Aorta (tissue), 5 donors: Measurements from ENCODE around the gene INTS15. TPM values are rescaled to one million over a fixed set of nuclear protein-coding genes. Genes with fewer than 3 reads are reported as not detected.

Source experiments
- ATAC-seq: fragments of 200-7000 bp; cut with Tn5 transposase; one replicate; pipeline ENCODE4 v1.9.1; 2022; ENCODE audit warnings: moderate library complexity; ENCODE audit not compliant: low FRiP score
- DNase-seq, 2 donors: peaks; one replicate each; pipeline ENCODE4 v3.0.0-alpha.2; 2020
- H3K27ac ChIP-seq, 2 donors: one replicate each; pipeline ENCODE4 v1.5.1; 2013; ENCODE audit warnings: low read length in 2 of 2, mild to moderate bottlenecking in 2 of 2, moderate library complexity in 2 of 2, control low read depth in 1 of 2, inconsistent platforms in 1 of 2, low read depth in 1 of 2
- H3K27me3 ChIP-seq, 2 donors: one replicate each; pipeline ENCODE4 v1.6.1; 2013; ENCODE audit warnings: control low read depth in 1 of 2, low read length in 1 of 2, mild to moderate bottlenecking in 1 of 2, moderate library complexity in 1 of 2; ENCODE audit not compliant: insufficient read depth in 2 of 2, control insufficient read depth in 1 of 2
- H3K36me3 ChIP-seq, 2 donors: one replicate each; pipeline ENCODE4 v1.6.1; 2013; ENCODE audit warnings: control low read depth in 1 of 2, low read length in 1 of 2, mild to moderate bottlenecking in 1 of 2; ENCODE audit not compliant: insufficient read depth in 2 of 2, control insufficient read depth in 1 of 2
- H3K4me1 ChIP-seq, 2 donors: one replicate each; pipeline ENCODE4 v1.6.1; 2013; ENCODE audit warnings: low read length in 2 of 2, control low read depth in 1 of 2, mild to moderate bottlenecking in 1 of 2, moderate library complexity in 1 of 2; ENCODE audit not compliant: insufficient read depth in 2 of 2, control insufficient read depth in 1 of 2
- H3K4me3 ChIP-seq, 2 donors: one replicate each; pipeline ENCODE4 v1.5.1; 2013; ENCODE audit warnings: low read length in 2 of 2, control low read depth in 1 of 2, mild to moderate bottlenecking in 1 of 2
- H3K9me3 ChIP-seq: one replicate; pipeline ENCODE4 v1.6.1; 2013; ENCODE audit warnings: mild to moderate bottlenecking, low read length; ENCODE audit not compliant: control insufficient read depth
- WGBS, 2 donors: extraction: QIAGEN DNeasy Blood & Tissue Kit; methylation state at CpG; one replicate each; pipeline ENCODE4 v1.1.7; 2013; 5-methylcytosine and 5-hydroxymethylcytosine counted together
- intact Hi-C, 2 donors: fragments of 100-400 bp; cut with DNase I; formaldehyde crosslinking; loops; one replicate each; pipeline versions ENCODE4 v1.14.2 to v1.15.0; 2022
- polyA plus RNA-seq, 2 donors: library from polyadenylated mRNA; stranded (reverse); fragments of 200-250 nt; gene quantifications; one replicate each; pipeline ENCODE4 v1.2.3, GENCODE V29; 2013
- total RNA-seq, 2 donors: library from RNA; stranded (reverse); fragmentation: NEBNext Ultra II Directional; extraction: Animal tissue kit (Norgen Biotek cat#: 25700); gene quantifications; one replicate each; pipeline ENCODE4 v1.2.1, GENCODE V29; 2021
- donor health status: healthy with polysubstance abuse.
- donor health status: Bipolar disorder and iron deficiency.
- donor health status: DM: no; HTN: no; CAD: no.
- donor health status: DM: no; HTN: no; CAD: no.
- donor health status: DM: yes; HTN: yes; CAD: no.

INTS15 gene
- total and polyA plus RNA-seq, 4 donors, result 12.8 to 28.8 (median 24.5) TPM

GRCh38 chr7:6556196-6556595 is 33.6 kb upstream of the INTS15 start:
- no peak overlapping the region for H3K27ac ChIP-seq
- ATAC-seq, result no peak

GRCh38 chr7:6558837-6559236 is 31.0 kb upstream of the INTS15 start:
- intact Hi-C loops, result no loop called here
- no peak for ATAC-seq
- DNase-seq, result no peak
- no peak overlapping the region for H3K4me3 ChIP-seq
- H3K9me3 ChIP-seq, result no peaks in the 10 kb centered on the region
- no peak overlapping the region for H3K27ac ChIP-seq
- no peaks in the 10 kb centered on the region for H3K27me3 ChIP-seq
- H3K4me1 ChIP-seq, result no peaks in the 10 kb centered on the region
- no peaks in the 10 kb centered on the region for H3K36me3 ChIP-seq
- WGBS, 2 donors, result 71 to 72% methylated on average over 6 of the region's 6 CpGs

More at GRCh38 chr7:6556196-6556595, 33.6 kb upstream of the INTS15 start:
- Histone ChIP-seq H3K9me3 (no peaks in the 10 kb centered on the region), H3K4me1 (no peaks in the 10 kb centered on the region), H3K36me3 (no peaks in the 10 kb centered on the region), H3K4me3 (no peak overlapping the region), H3K27me3 (no peaks in the 10 kb centered on the region)
- no peak for DNase-seq
- intact Hi-C loops, result no loop called here
- WGBS, 2 donors, result 82 to 83% methylated on average over 6 of the region's 6 CpGs

- intact Hi-C loops, result no loop called here
- no peaks in the 10 kb centered on the region for H3K36me3 ChIP-seq
- H3K27ac ChIP-seq, result no peak overlapping the region
- H3K27me3 ChIP-seq, result no peaks in the 10 kb centered on the region
- WGBS, 2 donors, result 54 to 62% methylated on average over 3 of the region's 3 CpGs
- no peaks in the 10 kb centered on the region for H3K4me1 ChIP-seq
- H3K9me3 ChIP-seq, result no peaks in the 10 kb centered on the region
- H3K4me3 ChIP-seq, result no peak overlapping the region
- DNase-seq, result no peak
- ATAC-seq, result no peak
These were observed 29.9 kb upstream of the INTS15 start for GRCh38 chr7:6559896-6560295.

GRCh38 chr7:6562106-6562505 is 27.7 kb upstream of the INTS15 start:
- no peaks in the 10 kb centered on the region for H3K4me1 ChIP-seq
- intact Hi-C loops, result no loop called here
- DNase-seq (no peak), ATAC-seq (no peak)
- 95 to 98% methylated on average over 1 of the region's 1 CpG for WGBS, 2 donors
- H3K36me3 ChIP-seq, result no peaks in the 10 kb centered on the region
- H3K4me3 ChIP-seq, result no peak overlapping the region
- H3K27me3 ChIP-seq, result no peaks in the 10 kb centered on the region
- no peaks in the 10 kb centered on the region for H3K9me3 ChIP-seq
- no peak overlapping the region for H3K27ac ChIP-seq

- 18 to 20% methylated on average over 12 of the region's 12 CpGs for WGBS, 2 donors
- H3K27ac ChIP-seq, result no peak overlapping the region
- intact Hi-C loops, result no loop called here
- H3K4me1 ChIP-seq, result no peaks in the 10 kb centered on the region
- DNase-seq (peak; percentile 78 to 84), ATAC-seq (no peak)
- no peaks in the 10 kb centered on the region for H3K36me3 ChIP-seq
- no peaks in the 10 kb centered on the region for H3K27me3 ChIP-seq
- no peaks in the 10 kb centered on the region for H3K9me3 ChIP-seq
- no peak overlapping the region for H3K4me3 ChIP-seq
These were observed 25.7 kb upstream of the INTS15 start for GRCh38 chr7:6563936-6564770.

GRCh38 chr7:6565655-6566054 is 24.2 kb upstream of the INTS15 start:
- no peaks in the 10 kb centered on the region for H3K36me3 ChIP-seq
- no peak overlapping the region for H3K27ac ChIP-seq
- ATAC-seq (no peak), DNase-seq (no peak)
- no peak overlapping the region for H3K4me3 ChIP-seq
- WGBS, 2 donors, result 87 to 91% methylated on average over 4 of the region's 4 CpGs
- H3K27me3 ChIP-seq, result peaks cover 0 to 1% of the 10 kb centered on the region in 2 donors
- no peaks in the 10 kb centered on the region for H3K9me3 ChIP-seq
- intact Hi-C loops, result no loop called here
- no peaks in the 10 kb centered on the region for H3K4me1 ChIP-seq

GRCh38 chr7:6567886-6568285 is 21.9 kb upstream of the INTS15 start:
- Histone ChIP-seq H3K27ac (no peak overlapping the region), H3K27me3 (peaks cover 0 to 1% of the 10 kb centered on the region in 2 donors), H3K4me3 (no peak overlapping the region), H3K9me3 (no peaks in the 10 kb centered on the region), H3K36me3 (no peaks in the 10 kb centered on the region), H3K4me1 (no peaks in the 10 kb centered on the region)
- no peak for DNase-seq
- WGBS, 2 donors, result 89 to 91% methylated on average over 3 of the region's 3 CpGs
- ATAC-seq, result no peak
- intact Hi-C loops, result no loop called here

- Histone ChIP-seq H3K4me3 (no peak overlapping the region), H3K36me3 (no peaks in the 10 kb centered on the region), H3K9me3 (no peaks in the 10 kb centered on the region), H3K27ac (no peak overlapping the region), H3K4me1 (no peaks in the 10 kb centered on the region), H3K27me3 (peaks cover 0 to 1% of the 10 kb centered on the region in 2 donors)
- no peak for ATAC-seq
- 60 to 63% methylated on average over 7 of the region's 7 CpGs for WGBS, 2 donors
- intact Hi-C loops, result no loop called here
- no peak for DNase-seq
These were observed 18.6 kb upstream of the INTS15 start for GRCh38 chr7:6571160-6571779.
